MM.1S (cell line): Measurements from ENCODE around the gene UTP4.

Experiments used
- CTCF ChIP-seq: fragments of 300-600 bp; sonication (generic); IDR thresholded peaks from 2 replicates; pipeline ENCODE4 v1.5.1; 2016; ENCODE audit warnings: antibody characterized with exemption, low read length, mixed read lengths
- EZH2 ChIP-seq: fragments of 300-600 bp; sonication (generic); optimal IDR thresholded peaks from 2 replicates; pipeline ENCODE3; 2017; ENCODE audit warnings: low read depth, mild to moderate bottlenecking, antibody characterized with exemption, low read length, mixed read lengths
- EZH2phosphoT487 ChIP-seq: fragments of 300-600 bp; sonication (generic); IDR thresholded peaks from 2 replicates; pipeline ENCODE4 v1.6.1; 2018; ENCODE audit warnings: antibody characterized with exemption, low read length

GRCh38 chr16:69193855-69194254, 61.4 kb downstream of the UTP4 start:
- TF ChIP-seq EZH2 = no peak
- no peak for TF ChIP-seq CTCF
- TF ChIP-seq EZH2phosphoT487 = no peak
